Peyer's patch (tissue), 4 donors: ENCODE data around the gene EDDM3A.

ENCODE experiments used
- POLR2A ChIP-seq, 2 donors: fragments of 450-650 bp; IDR thresholded peaks; one replicate each; pipeline ENCODE4 v1.5.1; 2017; ENCODE audit warnings: antibody characterized with exemption in 2 of 2, mild to moderate bottlenecking in 2 of 2, moderate library complexity in 2 of 2
- TF ChIP-seq, protein P1 (sequence below), 6 experiments: fragments of 450-650 bp in 4 of 6; fragments of 200-600 bp in 2 of 6; sonication (generic) in 1 of 6; IDR thresholded peaks; one replicate each; pipeline ENCODE4 v1.5.1; 2017 to 2019; ENCODE audit warnings: antibody characterized with exemption in 6 of 6, mild to moderate bottlenecking in 3 of 6, moderate library complexity in 1 of 6

DNA sequence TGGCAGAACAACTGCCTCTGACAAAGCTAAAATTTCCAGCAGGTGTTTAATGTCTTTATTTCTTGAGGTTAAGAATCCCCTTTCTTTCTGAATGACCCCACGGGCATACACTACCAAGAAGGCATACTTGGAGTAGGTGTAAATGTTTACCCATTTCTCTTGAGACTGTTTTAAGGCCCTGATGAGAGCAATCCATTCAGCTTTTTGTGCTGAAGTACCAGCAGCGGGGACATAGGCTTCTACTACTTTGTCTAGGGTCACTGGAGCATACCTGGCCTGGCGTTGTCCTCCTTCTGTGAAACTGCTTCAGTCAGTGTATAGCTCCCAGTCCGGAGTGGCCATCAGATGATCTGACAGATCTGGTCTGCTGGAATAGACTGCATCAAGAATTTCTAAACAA, 34.4 kb upstream of the EDDM3A start:
- TF ChIP-seq, protein P1, sequence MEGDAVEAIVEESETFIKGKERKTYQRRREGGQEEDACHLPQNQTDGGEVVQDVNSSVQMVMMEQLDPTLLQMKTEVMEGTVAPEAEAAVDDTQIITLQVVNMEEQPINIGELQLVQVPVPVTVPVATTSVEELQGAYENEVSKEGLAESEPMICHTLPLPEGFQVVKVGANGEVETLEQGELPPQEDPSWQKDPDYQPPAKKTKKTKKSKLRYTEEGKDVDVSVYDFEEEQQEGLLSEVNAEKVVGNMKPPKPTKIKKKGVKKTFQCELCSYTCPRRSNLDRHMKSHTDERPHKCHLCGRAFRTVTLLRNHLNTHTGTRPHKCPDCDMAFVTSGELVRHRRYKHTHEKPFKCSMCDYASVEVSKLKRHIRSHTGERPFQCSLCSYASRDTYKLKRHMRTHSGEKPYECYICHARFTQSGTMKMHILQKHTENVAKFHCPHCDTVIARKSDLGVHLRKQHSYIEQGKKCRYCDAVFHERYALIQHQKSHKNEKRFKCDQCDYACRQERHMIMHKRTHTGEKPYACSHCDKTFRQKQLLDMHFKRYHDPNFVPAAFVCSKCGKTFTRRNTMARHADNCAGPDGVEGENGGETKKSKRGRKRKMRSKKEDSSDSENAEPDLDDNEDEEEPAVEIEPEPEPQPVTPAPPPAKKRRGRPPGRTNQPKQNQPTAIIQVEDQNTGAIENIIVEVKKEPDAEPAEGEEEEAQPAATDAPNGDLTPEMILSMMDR (IDR thresholded peaks at IDR 0.05): no peak
- TF ChIP-seq POLR2A (IDR thresholded peaks at IDR 0.05): no peak
